GM12878 (cell line): ENCODE results near the gene GINS1. TPM values are rescaled to one million over a fixed set of nuclear protein-coding genes. Genes with fewer than 3 reads are reported as not detected.

Experiments
- ATAC-seq: fragments of 200-7000 bp; cut with Tn5 transposase; 3 replicates; pipeline ENCODE4 v1.9.1; 2020; ENCODE audit warnings: mild to moderate bottlenecking, moderate library complexity
- BruUV-seq: library from RNA; stranded (reverse); fragments of 400-500 nt; replicated peaks from 2 replicates; lab custom pipeline; 2021; lab: Mats Ljungman, UMichigan
- CTCF ChIA-PET: fragments of 300-600 bp; sonication (Branson Sonifier 250); formaldehyde crosslinking; extraction: SDS; loops from one replicate; lab custom pipeline; 2021; ENCODE audit warnings: inconsistent platforms; lab: Yijun Ruan, JAX
- POLR2A ChIA-PET: fragments of 350-600 bp; formaldehyde crosslinking; extraction: SDS; loops from one replicate; lab custom pipeline; 2021; ENCODE audit warnings: inconsistent platforms; lab: Charles Lee
- RAD21 ChIA-PET: fragments of 300-600 bp; sonication (Branson Sonifier 250); formaldehyde crosslinking; loops from one replicate; lab custom pipeline; 2023; ENCODE audit warnings: antibody characterized with exemption; ENCODE audit not compliant: unreplicated experiment; lab: Charles Lee
- SMC1A ChIA-PET: fragments of 300-600 bp; sonication (Branson Sonifier 250); formaldehyde crosslinking; loops from one replicate; lab custom pipeline; 2023; ENCODE audit not compliant: unreplicated experiment, uncharacterized antibody; lab: Charles Lee
- DNase-seq: peaks from one replicate; pipeline ENCODE4 v3.0.0-alpha.2; 2011; ENCODE audit warnings: low read depth, low spot score
- FAIRE-seq: peaks from 3 replicates; lab custom pipeline; 2011; peaks lifted over from hg19 to GRCh38; lab: Jason Lieb, UNC
- H2AFZ ChIP-seq: 2 replicates; pipeline ENCODE4 v1.6.0; 2011; ENCODE audit warnings: low read depth, low read length, control low read depth; ENCODE audit not compliant: control insufficient read depth
- H3K27ac ChIP-seq: 2 replicates; pipeline ENCODE4 v1.5.1; 2011; ENCODE audit warnings: control low read depth; ENCODE audit not compliant: control insufficient read depth, insufficient read depth
- H3K27me3 ChIP-seq, 2 experiments: replicated peaks in 1 of 2; 2 replicates each; pipeline versions ENCODE4 v1.6.0 to v1.6.1; 2011; ENCODE audit warnings: low read length in 1 of 2; ENCODE audit not compliant: control insufficient read depth in 2 of 2, insufficient read depth in 2 of 2
- H3K36me3 ChIP-seq, 2 experiments: 2 replicates each; pipeline ENCODE4 v1.5.1; 2011; ENCODE audit warnings: low read length in 1 of 2; ENCODE audit not compliant: control insufficient read depth in 2 of 2, insufficient read depth in 2 of 2
- H3K4me1 ChIP-seq: 2 replicates; pipeline ENCODE4 v1.6.1; 2011; ENCODE audit warnings: mild to moderate bottlenecking, low read length, moderate library complexity, mixed read lengths; ENCODE audit not compliant: control insufficient read depth, insufficient read depth
- H3K4me2 ChIP-seq: 2 replicates; pipeline ENCODE4 v1.6.0; 2011; ENCODE audit warnings: control low read depth; ENCODE audit not compliant: control insufficient read depth, insufficient read depth
- H3K4me3 ChIP-seq: fragments of 200-600 bp; sonication (generic); 2 replicates; pipeline ENCODE4 v1.5.1; 2016
- H3K79me2 ChIP-seq: 2 replicates; pipeline ENCODE4 v1.6.0; 2011; ENCODE audit warnings: low read length; ENCODE audit not compliant: control insufficient read depth, insufficient read depth
- H3K9ac ChIP-seq: 2 replicates; pipeline ENCODE4 v1.8.0; 2011; ENCODE audit warnings: low read length, control low read depth, mixed read lengths; ENCODE audit not compliant: control insufficient read depth, insufficient read depth
- H3K9me3 ChIP-seq: replicated peaks from 3 replicates; pipeline ENCODE4 v1.5.1; 2011; ENCODE audit warnings: mild to moderate bottlenecking, low read length; ENCODE audit not compliant: control insufficient read depth, insufficient read depth
- H4K20me1 ChIP-seq: 2 replicates; pipeline ENCODE4 v1.6.0; 2011; ENCODE audit not compliant: control insufficient read depth, insufficient read depth
- E2F8 ChIP-seq: fragments of 450-650 bp; IDR thresholded peaks from 2 replicates; pipeline ENCODE4 v1.6.1; 2018; ENCODE audit warnings: mild to moderate bottlenecking, low read depth, moderate library complexity; ENCODE audit not compliant: partially characterized antibody
- FOXK2 ChIP-seq: fragments of 450-650 bp; IDR thresholded peaks from 2 replicates; pipeline ENCODE4 v1.6.1; 2017; ENCODE audit warnings: mild to moderate bottlenecking, moderate library complexity
- LARP7 ChIP-seq: fragments of 450-650 bp; IDR thresholded peaks from 2 replicates; pipeline ENCODE4 v1.6.1; 2017; ENCODE audit warnings: mild to moderate bottlenecking
- POLR2A ChIP-seq: IDR thresholded peaks from 2 replicates; pipeline ENCODE4 v1.6.1; 2011; ENCODE audit warnings: low read depth, mild to moderate bottlenecking, low read length
- RAD51 ChIP-seq: fragments of 450-650 bp; IDR thresholded peaks from 2 replicates; pipeline ENCODE4 v1.6.1; 2016; ENCODE audit warnings: moderate library complexity, mild to moderate bottlenecking, inconsistent platforms
- WGBS: methylation state at CpG from one replicate; pipeline ENCODE4 v1.1.6; 2016; ENCODE audit warnings: low lambda C conversion rate; ENCODE audit not compliant: insufficient replicate concordance, insufficient coverage; ENCODE audit errors: missing lambda C conversion rate; 5-methylcytosine and 5-hydroxymethylcytosine counted together
- in situ Hi-C: fragments of 300-500 bp; cut with MboI; formaldehyde crosslinking; loops from 9 replicates; pipeline ENCODE4 v1.14.3; 2018; ENCODE audit warnings: mixed read lengths
- intact Hi-C: fragments of 100-400 bp; cut with micrococcal nuclease; formaldehyde crosslinking; loops from one replicate; pipeline ENCODE4 v1.14.2; 2022; ENCODE audit not compliant: unreplicated experiment
- polyA plus RNA-seq, 11 experiments: library from polyadenylated mRNA; depleted of rRNA in 4 of 11; unstranded in 6 of 11; stranded (reverse) in 5 of 11; fragments of >200 nt; fragmentation: Nextera tagmentation in 4 of 11; fragmentation: Illumina TruSeq in 1 of 11; extraction: Ambion mirVana in 4 of 11; extraction: Trizol in 1 of 11; gene quantifications; 1 replicate in 1 of 11; 2 replicates in 10 of 11; pipeline versions ENCODE4 v1.2.1 to v1.2.3, GENCODE V29; 2011 to 2016; ENCODE audit warnings: inconsistent platforms in 2 of 11, missing spikeins in 2 of 11, low read depth in 1 of 11
- total RNA-seq, 4 experiments: library from RNA; depleted of rRNA in 3 of 4; stranded (reverse); fragments of >200 nt in 3 of 4; fragmentation: Illumina TruSeq in 1 of 4; extraction: Trizol in 1 of 4; gene quantifications; 2 replicates each; pipeline versions ENCODE4 v1.2.1 to v1.2.3, GENCODE V29; 2013 to 2021
- TF ChIP-seq, protein P1 (sequence below): fragments of 450-650 bp; IDR thresholded peaks from 2 replicates; pipeline ENCODE4 v1.6.1; 2017; ENCODE audit warnings: antibody characterized with exemption, mild to moderate bottlenecking, moderate library complexity

Gene GINS1
- total and polyA plus RNA-seq, 10 of the 15 experiments (the other 5 are each of a cell fraction or from before 2014, with no cell fraction given): 13.0 to 44.6 (median 30.3) TPM

GRCh38 chr20:25397821-25398220 is 9.7 kb upstream of the GINS1 start:
- WGBS: 8% methylated on average over 1 of the region's 1 CpG
- peaks cover 2% of the 10 kb centered on the region; the same call in 2 of the 3 replicates for H3K9me3 ChIP-seq
- no peak for ATAC-seq
- intact Hi-C loops (loop anchor here (5.0 kb wide), 3 partner anchors 151 to 331 kb away; partner anchors contain the start of genes ENTPD6 and PYGB), in situ Hi-C loops (no loop called here)
- H2AFZ ChIP-seq: no peak overlapping the region
- SMC1A ChIA-PET: interaction anchor here (0.8 to 8.7 kb wide), 16 partner anchors 8 to 404 kb away, joined by 3 to 53 read pairs (median 6); partner anchors contain the start of genes ENTPD6, GINS1 and PYGB
- no peaks in the 10 kb centered on the region for H3K36me3 ChIP-seq
- FAIRE-seq: no peak
- RAD21 ChIA-PET: interaction anchor here (1.0 to 4.4 kb wide), 10 partner anchors 10 to 198 kb away, joined by 3 to 59 read pairs (median 4); partner anchors contain the start of genes GINS1 and PYGB
- BruUV-seq: no TSS peak
- H3K4me3 ChIP-seq: no peak overlapping the region
- POLR2A ChIA-PET: no interaction called here
- no peak overlapping the region for H3K9ac ChIP-seq
- no peak overlapping the region for H3K27ac ChIP-seq
- peaks cover 6% of the 10 kb centered on the region; the same call in 1 of the 2 replicates for H3K4me1 ChIP-seq
- no peak overlapping the region for H3K4me2 ChIP-seq
- no peaks in the 10 kb centered on the region for H3K79me2 ChIP-seq
- CTCF ChIA-PET: interaction anchor here (1.0 to 6.6 kb wide), 20 partner anchors 11 to 354 kb away, joined by 3 to 95 read pairs (median 6); partner anchors contain the start of gene GINS1
- no peak for TF ChIP-seq POLR2A
- TF ChIP-seq RAD51: no peak
- TF ChIP-seq, protein P1, sequence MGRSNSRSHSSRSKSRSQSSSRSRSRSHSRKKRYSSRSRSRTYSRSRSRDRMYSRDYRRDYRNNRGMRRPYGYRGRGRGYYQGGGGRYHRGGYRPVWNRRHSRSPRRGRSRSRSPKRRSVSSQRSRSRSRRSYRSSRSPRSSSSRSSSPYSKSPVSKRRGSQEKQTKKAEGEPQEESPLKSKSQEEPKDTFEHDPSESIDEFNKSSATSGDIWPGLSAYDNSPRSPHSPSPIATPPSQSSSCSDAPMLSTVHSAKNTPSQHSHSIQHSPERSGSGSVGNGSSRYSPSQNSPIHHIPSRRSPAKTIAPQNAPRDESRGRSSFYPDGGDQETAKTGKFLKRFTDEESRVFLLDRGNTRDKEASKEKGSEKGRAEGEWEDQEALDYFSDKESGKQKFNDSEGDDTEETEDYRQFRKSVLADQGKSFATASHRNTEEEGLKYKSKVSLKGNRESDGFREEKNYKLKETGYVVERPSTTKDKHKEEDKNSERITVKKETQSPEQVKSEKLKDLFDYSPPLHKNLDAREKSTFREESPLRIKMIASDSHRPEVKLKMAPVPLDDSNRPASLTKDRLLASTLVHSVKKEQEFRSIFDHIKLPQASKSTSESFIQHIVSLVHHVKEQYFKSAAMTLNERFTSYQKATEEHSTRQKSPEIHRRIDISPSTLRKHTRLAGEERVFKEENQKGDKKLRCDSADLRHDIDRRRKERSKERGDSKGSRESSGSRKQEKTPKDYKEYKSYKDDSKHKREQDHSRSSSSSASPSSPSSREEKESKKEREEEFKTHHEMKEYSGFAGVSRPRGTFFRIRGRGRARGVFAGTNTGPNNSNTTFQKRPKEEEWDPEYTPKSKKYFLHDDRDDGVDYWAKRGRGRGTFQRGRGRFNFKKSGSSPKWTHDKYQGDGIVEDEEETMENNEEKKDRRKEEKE: no peak
- no peak for TF ChIP-seq FOXK2
- TF ChIP-seq LARP7: no peak
- TF ChIP-seq E2F8: no peak
- no peaks in the 10 kb centered on the region for H3K27me3 ChIP-seq
- no peak for DNase-seq
- no peaks in the 10 kb centered on the region for H4K20me1 ChIP-seq
